Measurements from ENCODE around the gene KDM1B.

- TF ChIP-seq EZH2 (IDR thresholded peaks at IDR 0.05; ENCODE audit: borderline replicate concordance, low read length): no peak
- no peak for TF ChIP-seq CTCF (IDR thresholded peaks at IDR 0.05; ENCODE audit: low read length)
These were observed 98.4 kb downstream of the KDM1B start for GRCh38 chr6:18253635-18254034.
